Measurements from ENCODE around the gene IKBKE. TPM values are rescaled to one million over a fixed set of nuclear protein-coding genes. Genes with fewer than 3 reads are reported as not detected.
A peak's percentile ranks its signal among the peaks of the same experiment; 100 is the strongest.

IKBKE gene
- total RNA-seq (2014; rRNA removed; shearing (Covaris generic); ENCODE audit: low replicate concordance) = 5.5 and 12.9 TPM in 2 replicates

- Histone ChIP-seq H3K27me3 (no peaks in the 10 kb centered on the region), H3K9me3 (no peaks in the 10 kb centered on the region), H3K4me3 (peak within 1 kb of the TSS; percentile 69), H3K36me3 (peaks cover 3% of the 10 kb centered on the region; the same call in 1 of the 2 replicates)
- peak; percentile 68 for DNase-seq
Observed at GRCh38 chr1:206469933-206470691, at the start of gene IKBKE. IKBKE (plus strand) TSS chr1:206470476; CDS start chr1:206473228, 2,752 bp downstream.

GRCh38 chr1:206421616-206422340 lies 48.5 kb upstream of the IKBKE start:
- no peak for DNase-seq
- H3K27me3 ChIP-seq = no peaks in the 10 kb centered on the region
- H3K9me3 ChIP-seq = no peaks in the 10 kb centered on the region
- H3K4me3 ChIP-seq = no peak overlapping the region
- peaks cover 6% of the 10 kb centered on the region for H3K36me3 ChIP-seq

- Histone ChIP-seq H3K27me3 (no peaks in the 10 kb centered on the region), H3K4me3 (no peak overlapping the region), H3K9me3 (no peaks in the 10 kb centered on the region), H3K36me3 (peaks cover 6% of the 10 kb centered on the region)
- DNase-seq = no peak
Observed at GRCh38 chr1:206422525-206422924, 47.8 kb upstream of the IKBKE start.

GRCh38 chr1:206427291-206427690 lies 43.0 kb upstream of the IKBKE start:
- no peak overlapping the region for H3K4me3 ChIP-seq
- H3K36me3 ChIP-seq = peaks cover 5% of the 10 kb centered on the region; the same call in 1 of the 2 replicates
- DNase-seq = no peak
- H3K9me3 ChIP-seq = no peaks in the 10 kb centered on the region
- H3K27me3 ChIP-seq = no peaks in the 10 kb centered on the region

- no peak overlapping the region for H3K4me3 ChIP-seq
- H3K27me3 ChIP-seq = no peaks in the 10 kb centered on the region
- no peak for DNase-seq
- H3K36me3 ChIP-seq = peaks cover 5% of the 10 kb centered on the region; the same call in 1 of the 2 replicates
- no peaks in the 10 kb centered on the region for H3K9me3 ChIP-seq
Observed at GRCh38 chr1:206429421-206429820, 40.9 kb upstream of the IKBKE start.

- Histone ChIP-seq H3K27me3 (no peaks in the 10 kb centered on the region), H3K4me3 (no peak overlapping the region), H3K9me3 (no peaks in the 10 kb centered on the region), H3K36me3 (peaks cover 5% of the 10 kb centered on the region; the same call in 1 of the 2 replicates)
- DNase-seq = peak; percentile 11
Observed at GRCh38 chr1:206430031-206430983, 40.0 kb upstream of the IKBKE start.

GRCh38 chr1:206435445-206435844 lies 34.8 kb upstream of the IKBKE start:
- Histone ChIP-seq H3K4me3 (no peak overlapping the region), H3K36me3 (peaks cover 12% of the 10 kb centered on the region), H3K27me3 (no peaks in the 10 kb centered on the region), H3K9me3 (no peaks in the 10 kb centered on the region)
- no peak for DNase-seq

GRCh38 chr1:206438554-206438953 lies 31.7 kb upstream of the IKBKE start:
- Histone ChIP-seq H3K27me3 (no peaks in the 10 kb centered on the region), H3K9me3 (no peaks in the 10 kb centered on the region), H3K36me3 (peaks cover 14% of the 10 kb centered on the region), H3K4me3 (no peak overlapping the region)
- DNase-seq = no peak

- no peak overlapping the region for H3K4me3 ChIP-seq
- no peak for DNase-seq
- peaks cover 14% of the 10 kb centered on the region for H3K36me3 ChIP-seq
- no peaks in the 10 kb centered on the region for H3K27me3 ChIP-seq
- no peaks in the 10 kb centered on the region for H3K9me3 ChIP-seq
Observed at GRCh38 chr1:206439205-206439604, 31.1 kb upstream of the IKBKE start.

GRCh38 chr1:206441336-206441967 lies 28.8 kb upstream of the IKBKE start:
- no peak for DNase-seq
- H3K4me3 ChIP-seq = no peak overlapping the region
- no peaks in the 10 kb centered on the region for H3K9me3 ChIP-seq
- no peaks in the 10 kb centered on the region for H3K27me3 ChIP-seq
- peaks cover 20% of the 10 kb centered on the region for H3K36me3 ChIP-seq

- H3K27me3 ChIP-seq = no peaks in the 10 kb centered on the region
- no peaks in the 10 kb centered on the region for H3K9me3 ChIP-seq
- no peak overlapping the region for H3K4me3 ChIP-seq
- peaks cover 20% of the 10 kb centered on the region for H3K36me3 ChIP-seq
- peak; percentile 33 for DNase-seq
Observed at GRCh38 chr1:206442101-206442500, 28.2 kb upstream of the IKBKE start.

- no peaks in the 10 kb centered on the region for H3K9me3 ChIP-seq
- H3K27me3 ChIP-seq = no peaks in the 10 kb centered on the region
- H3K4me3 ChIP-seq = no peak overlapping the region
- DNase-seq = peak; percentile 82
- H3K36me3 ChIP-seq = peaks cover 11% of the 10 kb centered on the region
Observed at GRCh38 chr1:206445116-206445515, 25.2 kb upstream of the IKBKE start.

GRCh38 chr1:206445911-206446356 lies 24.3 kb upstream of the IKBKE start:
- Histone ChIP-seq H3K27me3 (no peaks in the 10 kb centered on the region), H3K36me3 (peaks cover 11% of the 10 kb centered on the region), H3K9me3 (no peaks in the 10 kb centered on the region), H3K4me3 (no peak overlapping the region)
- DNase-seq = no peak

- Histone ChIP-seq H3K27me3 (no peaks in the 10 kb centered on the region), H3K36me3 (peaks cover 11% of the 10 kb centered on the region), H3K9me3 (no peaks in the 10 kb centered on the region), H3K4me3 (no peak overlapping the region)
- DNase-seq = no peak
Observed at GRCh38 chr1:206446688-206447421, 23.4 kb upstream of the IKBKE start.

- H3K27me3 ChIP-seq = no peaks in the 10 kb centered on the region
- no peak for DNase-seq
- H3K4me3 ChIP-seq = no peak overlapping the region
- H3K36me3 ChIP-seq = peaks cover 8% of the 10 kb centered on the region
- no peaks in the 10 kb centered on the region for H3K9me3 ChIP-seq
Observed at GRCh38 chr1:206447422-206447765, 22.9 kb upstream of the IKBKE start.

GRCh38 chr1:206447792-206448191 lies 22.5 kb upstream of the IKBKE start:
- Histone ChIP-seq H3K36me3 (peaks cover 8% of the 10 kb centered on the region), H3K4me3 (no peak overlapping the region)

More at GRCh38 chr1:206447792-206448191, 22.5 kb upstream of the IKBKE start:
- DNase-seq = no peak
- H3K27me3 ChIP-seq = no peaks in the 10 kb centered on the region
- no peaks in the 10 kb centered on the region for H3K9me3 ChIP-seq

All from MG63 (cell line).